Endometrial microvascular endothelial cells (primary cell): ENCODE measurements around the gene MAD1L1. TPM values are rescaled to one million over a fixed set of nuclear protein-coding genes. Genes with fewer than 3 reads are reported as not detected.
"Not testable (repeated sequence)": the region's sequence is repeated elsewhere in the genome, so short reads cannot be mapped to it uniquely, and the experiment has no call there.

Source experiments
- in situ Hi-C: cut with HindIII; loops from 2 replicates; pipeline ENCODE4 v1.10.0; 2017; ENCODE audit warnings: low sequenced_read_pairs, low pct_unique_long_range_greater_than_20kb; ENCODE audit errors: inconsistent ontology term
- total RNA-seq: library from RNA; depleted of rRNA; stranded (reverse); fragments of >200 nt; gene quantifications from one replicate; pipeline ENCODE4 v1.2.3, GENCODE V29; 2015; ENCODE audit errors: inconsistent ontology term

Gene MAD1L1
- total RNA-seq, 1 donor from 2014 or later: 44.7 TPM

DNA sequence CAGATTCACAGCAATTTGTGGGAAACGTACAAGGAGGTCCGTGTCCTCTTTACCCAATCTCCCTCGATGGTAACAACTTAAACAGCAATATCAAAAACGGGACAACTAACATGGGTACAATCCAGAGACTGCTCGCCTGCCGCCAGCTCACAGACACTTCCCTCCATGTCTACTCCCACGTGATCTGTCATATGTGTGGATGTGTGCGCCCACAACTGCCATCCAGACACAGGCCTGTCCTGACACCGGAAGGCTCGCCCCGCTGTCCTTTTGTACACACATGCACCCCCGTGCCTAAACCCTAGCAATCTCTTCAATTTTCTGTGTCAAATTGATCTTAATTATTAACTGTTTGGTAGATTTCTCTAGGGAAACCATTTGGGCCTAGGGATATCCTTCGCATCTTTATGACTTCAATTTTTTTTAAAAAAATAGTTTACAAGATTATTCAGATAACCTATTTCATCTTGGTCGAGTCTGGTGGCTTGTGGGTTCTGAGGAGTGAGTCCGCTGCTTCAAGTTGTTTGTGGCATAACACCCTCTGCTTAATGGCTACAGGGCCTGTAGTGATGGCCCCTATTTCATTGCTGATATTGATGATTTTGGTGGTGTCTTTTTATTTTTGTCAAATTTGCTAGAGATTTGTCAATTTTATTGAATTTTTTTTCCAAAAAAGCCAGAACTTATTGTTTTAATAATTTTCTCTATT lies 260.6 kb downstream of the MAD1L1 start:
- in situ Hi-C loops: no loop called here

- in situ Hi-C loops: no loop called here
These were observed 261.9 kb downstream of the MAD1L1 start for GRCh38 chr7:1970895-1971294.

DNA sequence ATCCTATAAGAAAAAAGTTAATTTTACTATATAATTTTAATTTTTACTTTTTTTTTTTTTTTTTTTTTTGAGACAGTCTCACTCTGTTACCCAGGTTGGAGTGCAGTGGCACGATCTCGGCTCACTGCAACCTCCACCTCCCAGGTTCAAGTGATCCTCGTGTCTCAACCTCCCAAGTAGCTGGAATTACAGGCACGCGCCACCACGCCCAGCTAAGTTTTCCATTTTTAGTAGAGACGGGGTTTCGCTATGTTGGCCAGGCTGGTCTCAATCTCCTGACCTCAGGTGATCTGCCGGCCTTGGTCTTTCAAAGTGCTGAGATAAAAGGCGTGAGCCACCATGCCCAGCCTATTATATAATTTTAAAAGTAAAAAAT lies 262.5 kb downstream of the MAD1L1 start:
- in situ Hi-C loops: not testable (repeated sequence)

- in situ Hi-C loops: no loop called here
These were observed 263.1 kb downstream of the MAD1L1 start for GRCh38 chr7:1969459-1970284.

DNA sequence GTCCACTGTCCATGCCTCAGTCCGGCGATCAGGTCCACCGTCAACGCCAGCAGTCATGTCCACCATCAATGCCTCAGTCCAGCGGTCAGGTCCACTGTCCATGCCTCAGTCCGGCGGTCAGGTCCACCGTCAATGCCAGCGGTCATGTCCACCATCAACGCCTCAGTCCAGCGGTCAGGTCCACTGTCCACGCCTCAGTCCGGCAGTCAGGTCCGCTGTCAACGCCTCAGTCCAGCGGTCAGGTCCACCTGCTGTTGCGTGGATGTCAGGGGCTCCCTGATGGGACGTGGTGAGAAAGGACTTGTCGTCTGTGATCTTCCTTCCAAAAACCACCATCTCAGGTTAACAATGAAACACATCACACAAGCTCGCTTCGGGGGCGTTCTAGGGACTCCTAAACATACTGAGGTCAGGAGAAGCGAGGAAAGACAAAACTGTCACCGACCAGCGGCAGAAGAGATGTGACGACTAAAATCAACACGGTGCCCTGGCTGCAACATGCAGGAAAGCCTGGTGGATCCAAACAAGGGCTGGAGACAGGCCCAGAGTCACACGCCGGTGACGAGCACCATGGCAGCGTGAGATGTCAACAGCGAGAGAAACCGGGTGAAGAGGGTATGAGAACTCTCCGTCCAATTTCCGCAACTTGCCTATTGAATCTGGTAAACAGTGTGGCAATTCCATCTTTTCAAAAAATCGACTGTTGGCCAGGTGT lies 264.2 kb downstream of the MAD1L1 start:
- in situ Hi-C loops: no loop called here

DNA sequence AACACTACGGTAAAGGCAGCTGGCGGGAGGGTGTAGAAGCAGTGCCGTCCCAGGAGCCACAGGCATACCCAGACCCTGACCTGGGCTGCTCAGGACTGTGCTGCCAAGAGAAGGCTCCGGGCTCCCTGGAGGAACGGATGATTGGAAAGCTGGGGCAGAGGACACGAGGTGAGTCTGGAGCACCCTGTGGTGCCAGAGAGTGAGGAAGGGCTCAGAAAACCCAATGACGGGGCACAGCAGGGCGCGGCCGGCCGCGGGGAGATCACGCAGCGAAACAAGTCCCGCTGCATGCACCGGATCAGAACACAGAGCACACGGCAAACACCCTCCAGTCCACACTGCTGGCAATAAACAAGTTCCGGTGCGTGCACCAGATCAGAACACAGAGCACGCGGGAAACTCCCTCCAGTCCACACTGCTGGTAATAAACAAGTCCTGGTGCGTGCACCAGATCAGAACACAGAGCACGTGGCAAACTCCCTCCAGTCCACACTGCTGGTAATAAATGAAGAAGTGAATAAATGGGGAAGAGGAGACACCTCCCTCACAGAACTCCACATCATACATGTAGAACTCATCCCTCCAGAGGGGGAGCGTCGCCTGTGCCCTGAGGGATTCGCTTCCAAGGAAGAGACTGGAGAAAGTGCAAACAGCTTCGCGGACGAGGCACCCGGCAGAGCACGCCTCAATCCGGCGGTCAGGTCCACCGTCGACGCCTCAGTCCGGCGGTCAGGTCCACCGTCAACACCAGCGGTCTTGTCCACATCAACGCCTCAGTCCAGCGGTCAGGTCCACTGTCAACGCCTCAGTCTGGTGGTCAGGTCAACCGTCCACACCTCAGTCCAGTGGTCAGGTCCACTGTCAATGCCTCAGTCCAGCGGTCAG lies 265.0 kb downstream of the MAD1L1 start:
- in situ Hi-C loops: no loop called here

DNA sequence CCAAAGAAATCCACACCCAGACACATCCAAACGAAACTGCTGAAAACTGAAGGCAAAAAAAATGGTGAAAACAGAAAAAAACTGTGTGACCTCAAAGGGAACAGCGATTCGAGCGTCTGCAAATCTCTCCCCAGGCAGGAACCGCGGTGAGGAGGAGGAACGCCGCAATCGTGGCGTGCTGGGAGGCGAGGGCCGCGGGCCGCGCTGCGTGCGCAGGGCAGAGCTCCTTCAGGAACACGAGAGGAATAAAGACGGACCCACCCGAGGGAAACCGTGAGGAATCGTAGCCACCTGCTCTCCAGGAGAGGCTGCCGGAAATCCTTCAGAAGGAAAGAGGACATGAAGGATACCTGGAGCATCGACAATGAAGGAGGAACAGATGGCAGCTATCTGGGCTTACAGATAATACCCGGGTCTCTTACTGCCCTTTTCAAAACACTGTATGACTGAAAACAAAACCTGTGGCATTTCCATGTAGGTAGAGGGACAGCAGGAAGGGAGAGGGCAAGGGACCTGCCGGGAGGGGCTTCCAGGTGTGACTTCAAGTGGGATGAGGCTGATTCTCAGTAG lies 266.0 kb downstream of the MAD1L1 start:
- in situ Hi-C loops: no loop called here

DNA sequence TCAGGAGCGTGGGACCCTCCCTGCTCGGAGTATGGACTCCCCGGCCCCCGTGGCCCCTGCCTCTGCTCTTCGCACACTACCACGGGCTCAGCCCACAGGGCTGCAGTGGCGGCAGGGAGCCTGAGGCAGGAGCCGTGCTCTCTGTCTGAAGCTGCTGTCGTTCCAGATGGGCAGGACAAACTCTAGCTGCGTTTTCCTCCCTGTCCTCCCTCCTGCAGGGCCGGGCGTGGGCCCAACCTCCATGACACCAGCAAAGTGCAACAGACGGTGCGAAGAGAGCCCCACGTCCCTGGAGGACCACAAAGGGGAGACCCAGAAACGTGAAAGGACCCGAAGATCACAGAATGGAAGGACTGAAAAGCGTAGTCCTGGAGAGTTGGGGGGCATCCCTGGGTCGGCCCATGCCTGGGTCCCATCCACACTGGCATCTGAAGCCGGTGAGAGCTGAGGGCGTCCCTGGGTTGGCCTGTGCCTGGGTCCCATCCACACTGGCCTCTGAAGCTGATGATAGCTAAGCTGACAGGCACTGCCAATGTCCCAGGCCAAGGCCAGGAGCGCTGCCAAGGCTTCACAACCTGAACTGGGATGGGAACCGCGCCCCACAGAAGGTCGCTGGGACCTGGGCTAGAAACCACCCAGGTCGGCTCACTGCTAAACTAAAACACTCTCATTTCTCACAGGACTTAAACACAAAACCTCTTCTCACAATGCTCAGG lies 267.0 kb downstream of the MAD1L1 start:
- in situ Hi-C loops: no loop called here

GRCh38 chr7:1964913-1965578 lies 267.7 kb downstream of the MAD1L1 start:
- in situ Hi-C loops: no loop called here

GRCh38 chr7:1964211-1964912 lies 268.4 kb downstream of the MAD1L1 start:
- in situ Hi-C loops: no loop called here

DNA sequence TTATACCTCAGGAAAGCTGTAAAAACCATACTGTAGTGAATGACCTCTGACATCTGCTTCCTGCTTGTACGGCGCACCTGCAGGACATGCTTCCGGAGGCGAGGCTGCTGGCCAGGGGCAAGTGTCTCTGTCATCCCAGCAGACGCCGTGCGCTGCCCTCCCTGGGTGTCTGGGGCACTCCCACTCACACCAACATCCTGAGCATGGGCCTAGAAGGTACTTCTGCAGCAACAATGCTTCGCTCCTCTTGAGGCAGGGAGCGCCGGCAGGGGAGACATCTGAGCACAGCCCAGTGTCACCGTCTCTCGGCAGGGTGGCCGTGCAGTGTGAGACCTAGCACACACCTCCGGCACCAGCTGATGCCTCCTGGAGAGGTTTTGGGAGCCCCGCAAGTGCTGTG lies 269.2 kb downstream of the MAD1L1 start:
- in situ Hi-C loops: no loop called here

- in situ Hi-C loops: no loop called here
These were observed 271.0 kb downstream of the MAD1L1 start for GRCh38 chr7:1961701-1962276.

GRCh38 chr7:1959305-1959704 lies 273.4 kb downstream of the MAD1L1 start:
- in situ Hi-C loops: no loop called here

GRCh38 chr7:1957471-1958225 lies 275.1 kb downstream of the MAD1L1 start:
- in situ Hi-C loops: no loop called here

DNA sequence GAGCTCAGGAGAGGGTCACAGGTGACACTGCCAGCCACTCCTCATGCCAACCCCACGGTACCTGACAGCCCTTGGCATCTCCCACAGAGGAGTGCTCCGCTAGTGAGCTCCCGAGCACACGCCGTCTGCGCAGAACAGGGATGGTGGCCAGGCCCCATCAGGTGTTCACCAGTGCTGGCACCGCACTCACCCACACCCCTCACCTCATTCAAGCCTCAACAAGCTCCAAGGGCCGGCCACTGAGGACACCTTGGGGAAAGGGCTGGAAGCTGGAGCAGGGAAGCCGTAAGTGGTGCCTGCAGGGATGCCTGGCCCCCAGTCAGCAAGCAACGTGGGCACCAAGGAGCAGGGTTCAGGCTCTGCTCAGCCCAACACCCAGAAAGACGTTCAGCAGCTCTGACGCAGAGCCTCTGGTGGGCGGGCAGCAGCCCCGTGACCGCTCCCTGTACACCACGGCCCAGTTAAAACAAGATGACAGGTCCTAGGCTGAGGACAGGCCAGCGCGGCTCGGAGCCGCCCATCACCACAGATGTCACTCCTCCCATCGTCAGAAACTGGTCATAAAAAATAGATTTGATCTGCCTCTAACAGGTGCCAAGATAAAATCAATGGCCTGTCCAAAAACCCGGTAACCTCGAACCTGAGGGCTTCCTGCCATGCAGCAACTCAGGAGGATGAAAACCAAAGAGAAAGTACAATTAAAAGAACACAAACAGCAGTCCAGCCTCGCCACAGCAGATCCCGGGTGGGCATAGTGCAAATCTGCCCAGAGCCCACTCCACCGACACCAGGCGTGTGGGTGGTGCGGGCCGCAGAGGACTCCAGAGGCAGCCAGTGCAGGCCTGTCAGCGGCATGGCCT lies 275.9 kb downstream of the MAD1L1 start:
- in situ Hi-C loops: no loop called here
